GM19463 (cell line): ENCODE measurements around the gene FAM228B.
A peak's percentile ranks its signal among the peaks of the same experiment; 100 is the strongest.

Source experiments
- ATAC-seq: cut with Tn5 transposase; IDR thresholded peaks from one replicate; pipeline ENCODE4 v1.9.1; 2021; ENCODE audit warnings: mild to moderate bottlenecking, moderate library complexity; ENCODE audit not compliant: unreplicated experiment

FAM228B gene

DNA sequence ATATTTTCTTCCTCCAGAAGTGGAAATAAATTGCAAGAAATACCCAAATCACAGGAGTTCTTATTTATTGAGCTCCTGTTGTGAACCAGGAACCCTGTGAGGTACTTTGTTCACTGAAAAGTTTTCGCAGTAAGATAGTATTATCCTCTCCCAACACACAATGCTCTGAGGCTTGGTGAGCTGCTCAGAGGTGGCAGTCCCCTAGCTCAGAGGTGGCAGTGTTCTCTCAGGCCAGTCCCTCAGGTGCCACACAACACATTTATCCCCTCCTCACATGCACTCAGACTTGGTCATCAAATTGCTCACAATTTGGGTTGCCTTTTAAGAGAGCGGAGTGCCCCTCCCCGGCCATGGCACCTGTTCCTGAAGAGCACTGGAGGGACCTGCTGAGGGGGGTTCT, 77.5 kb downstream of the FAM228B start:
- no peak for ATAC-seq

DNA sequence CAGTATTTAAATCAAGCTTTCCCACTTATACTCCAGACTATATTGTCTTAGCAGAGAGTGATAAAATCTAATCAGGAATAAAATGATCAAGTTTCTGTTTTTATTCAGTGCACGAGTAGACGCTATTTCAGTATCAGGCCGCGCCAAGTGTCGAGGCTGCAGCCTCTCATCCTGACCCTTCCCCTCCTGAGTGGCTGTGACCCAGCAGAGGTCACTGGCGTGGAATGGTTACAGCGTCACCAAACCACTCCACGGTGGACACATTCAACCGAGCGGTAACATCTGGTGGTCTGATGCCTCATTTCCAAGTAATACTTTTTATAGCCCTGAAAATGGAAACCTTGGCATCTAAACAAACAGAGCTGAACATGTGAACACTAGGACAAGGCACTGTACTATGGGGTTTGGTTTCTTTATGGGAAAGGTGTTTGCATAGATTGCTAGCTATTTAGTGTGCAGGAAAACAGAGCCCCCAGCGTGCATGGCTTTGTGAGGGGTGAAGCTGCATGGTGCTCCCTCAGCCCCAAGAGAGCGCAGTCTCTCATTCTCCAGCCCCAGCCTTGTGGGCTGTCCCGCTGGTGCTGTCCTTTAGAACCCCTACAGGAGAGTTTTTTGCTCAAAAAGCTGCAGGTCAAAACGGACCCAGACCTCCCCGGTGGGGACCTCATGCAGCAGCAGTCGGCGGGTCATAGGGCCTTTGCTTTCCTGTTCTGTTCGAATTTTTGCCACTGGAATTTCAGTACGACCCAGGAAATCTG, 79.9 kb downstream of the FAM228B start:
- no peak for ATAC-seq

DNA sequence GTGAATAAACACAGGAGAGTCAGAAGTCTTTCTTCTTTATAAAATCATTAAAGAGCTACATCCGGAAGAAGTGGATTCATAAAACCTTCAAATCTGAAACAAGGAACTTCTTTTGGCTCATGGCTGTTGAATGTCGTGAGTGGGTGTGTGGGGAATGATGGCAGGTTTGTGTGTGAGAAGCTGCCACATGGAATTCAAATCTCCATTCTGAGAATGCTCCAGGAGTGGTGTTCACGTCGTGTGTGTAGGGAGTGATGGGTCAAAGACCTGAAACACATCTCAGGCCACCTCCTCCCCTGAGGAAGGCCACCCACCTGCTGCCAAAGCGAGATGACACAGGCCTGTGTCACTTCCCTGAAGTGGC, 80.5 kb downstream of the FAM228B start:
- no peak for ATAC-seq

DNA sequence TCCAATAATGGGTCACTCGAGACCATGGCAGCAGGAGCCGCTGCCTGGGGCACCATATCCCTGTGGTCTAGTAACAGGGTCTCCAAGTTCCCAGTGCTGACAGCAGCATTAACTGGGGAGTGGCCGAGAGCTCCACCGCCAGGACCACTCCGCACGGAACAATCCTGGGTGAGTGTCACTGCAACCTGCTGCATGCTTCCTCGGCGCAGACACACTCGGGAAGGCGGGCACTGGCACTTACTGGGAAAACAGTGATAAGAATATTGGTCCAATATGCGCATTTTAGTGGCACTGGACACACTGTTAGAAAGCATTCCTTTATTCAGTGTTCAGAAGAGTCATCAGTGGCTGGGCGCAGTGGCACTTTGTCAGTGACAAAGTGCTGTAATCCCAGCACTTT, 81.2 kb downstream of the FAM228B start:
- no peak for ATAC-seq

DNA sequence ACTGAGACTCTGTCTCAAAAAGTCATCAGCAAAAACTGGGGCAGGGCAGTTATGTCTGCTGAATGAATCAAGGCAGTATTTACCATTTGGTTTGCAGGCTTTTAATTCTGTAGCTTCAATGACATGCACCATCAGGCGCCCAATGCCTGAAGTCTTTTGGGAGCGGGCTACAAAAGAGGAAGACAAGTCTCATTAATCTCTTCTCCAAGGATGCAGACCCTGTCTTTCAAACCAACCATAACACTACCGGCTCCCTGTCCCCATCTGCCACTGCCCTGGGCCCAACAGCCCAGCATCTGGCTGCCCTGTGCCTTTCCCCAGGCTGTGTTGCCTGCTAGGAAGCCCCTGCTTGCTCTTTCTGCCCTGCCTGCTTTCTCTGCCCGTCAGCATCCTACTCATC, 81.9 kb downstream of the FAM228B start:
- no peak for ATAC-seq

DNA sequence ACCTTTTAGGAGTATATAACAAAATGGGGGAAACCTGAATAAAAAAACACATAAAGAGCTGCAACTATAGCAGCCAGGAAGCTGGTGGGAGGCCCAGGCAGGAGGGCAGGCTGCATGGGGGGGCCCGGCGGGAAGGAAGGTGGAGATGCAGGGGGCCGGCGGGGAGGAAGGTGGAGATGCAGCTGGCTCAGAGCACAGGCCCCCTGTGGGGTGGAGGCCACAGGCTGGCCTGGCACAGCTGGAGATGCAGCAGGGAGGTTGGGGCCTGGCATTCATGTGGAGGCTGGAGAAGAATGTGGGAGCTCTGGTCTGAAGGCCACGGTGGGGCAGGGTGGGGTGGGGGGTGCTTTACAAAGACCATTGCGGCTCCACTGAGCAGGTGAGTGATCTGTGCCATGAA, 83.0 kb downstream of the FAM228B start:
- ATAC-seq: no peak

DNA sequence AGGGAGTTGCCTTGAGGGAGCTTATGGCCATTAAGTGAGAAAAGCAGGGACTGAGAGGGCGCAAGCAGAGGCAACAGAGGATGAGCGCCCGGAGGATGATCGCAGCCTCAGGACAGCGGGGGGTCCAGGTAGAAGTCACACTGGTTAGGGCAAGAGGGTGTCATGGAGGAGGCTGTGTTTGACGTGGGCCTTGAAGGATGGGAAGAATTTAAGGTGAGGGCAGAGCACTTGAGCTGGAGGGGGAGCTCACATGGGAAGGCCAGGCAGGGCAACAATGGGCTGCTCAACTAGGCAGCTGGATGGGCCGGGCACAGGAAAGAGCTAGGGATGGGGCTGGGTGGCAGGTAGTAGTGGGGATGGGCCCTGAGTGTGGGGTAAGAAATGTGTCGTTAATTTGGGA, 83.4 kb downstream of the FAM228B start:
- ATAC-seq: no peak

DNA sequence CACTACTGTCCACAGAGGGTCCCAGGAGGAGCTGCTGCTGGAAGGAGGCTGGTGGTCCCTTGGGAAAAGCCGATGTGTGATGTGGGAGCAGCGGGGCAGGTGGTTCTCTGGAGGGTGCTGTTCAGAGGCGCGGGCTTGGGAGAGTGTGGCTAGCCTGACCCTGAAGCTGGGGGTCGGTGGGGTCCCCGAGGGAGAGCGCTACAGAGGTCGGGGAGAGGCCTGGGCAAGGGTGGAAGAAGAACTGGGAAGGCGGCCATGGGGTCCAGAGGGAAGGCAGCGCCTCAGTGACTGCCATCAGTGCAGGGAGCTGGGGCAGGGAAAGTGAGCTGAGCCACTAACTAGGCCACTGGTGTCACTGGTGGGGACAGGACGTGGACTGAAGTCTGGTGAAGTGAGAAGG, 84.1 kb downstream of the FAM228B start:
- ATAC-seq: no peak

DNA sequence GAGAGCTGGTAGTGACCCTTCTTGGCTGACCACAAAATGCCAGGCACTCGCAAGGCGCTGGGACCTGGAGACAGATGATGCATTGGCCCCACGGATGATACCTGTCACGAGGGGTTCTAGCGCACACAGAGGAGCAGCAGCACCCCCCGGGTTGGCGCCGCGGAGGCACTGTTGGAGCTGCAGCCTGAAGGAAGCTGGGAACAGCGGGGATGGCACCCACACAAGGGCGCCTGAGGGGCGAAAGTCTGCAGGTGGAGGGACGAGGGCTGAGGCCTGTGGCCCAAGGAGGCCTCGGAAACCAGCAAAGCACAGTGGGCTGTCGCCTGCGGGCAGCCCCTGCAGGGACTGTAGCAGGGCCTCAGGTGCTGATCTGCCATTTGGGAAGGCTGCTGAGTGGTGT, 85.2 kb downstream of the FAM228B start:
- no peak for ATAC-seq

DNA sequence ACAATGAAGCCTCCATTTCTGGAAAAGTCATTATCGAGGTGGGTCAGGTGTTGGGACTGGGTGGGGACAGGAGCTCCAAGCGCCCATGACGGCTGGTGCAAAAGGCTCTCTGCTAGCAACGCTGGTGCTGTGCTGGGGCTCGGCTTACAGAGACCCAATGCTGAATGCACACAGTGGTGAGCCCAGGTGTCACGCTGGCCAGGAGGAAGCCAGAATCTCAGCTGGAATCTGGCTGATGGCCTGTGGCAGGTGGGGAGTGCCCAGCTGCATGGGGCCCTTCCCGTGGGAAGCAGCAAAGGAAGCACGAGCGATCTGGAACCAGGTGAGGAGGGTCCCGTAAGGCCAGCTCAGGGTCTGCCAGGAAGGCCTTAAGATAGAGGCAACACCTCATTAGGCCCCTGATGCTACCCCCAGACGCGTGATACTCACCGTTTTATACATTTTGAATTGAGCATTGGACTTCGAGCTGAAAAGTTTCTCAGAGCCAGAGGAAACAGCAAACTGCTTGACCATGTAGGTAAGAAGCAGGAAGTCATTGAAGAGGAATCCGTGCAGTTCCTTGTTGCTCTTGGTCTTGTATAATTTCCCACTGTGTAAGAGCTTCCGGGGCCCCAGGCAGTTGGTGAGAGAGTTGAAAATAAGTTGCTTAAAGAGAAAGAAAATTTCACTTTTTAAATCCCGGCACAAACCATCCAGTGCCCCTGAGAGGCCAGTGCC, 86.3 kb downstream of the FAM228B start:
- ATAC-seq: no peak

DNA sequence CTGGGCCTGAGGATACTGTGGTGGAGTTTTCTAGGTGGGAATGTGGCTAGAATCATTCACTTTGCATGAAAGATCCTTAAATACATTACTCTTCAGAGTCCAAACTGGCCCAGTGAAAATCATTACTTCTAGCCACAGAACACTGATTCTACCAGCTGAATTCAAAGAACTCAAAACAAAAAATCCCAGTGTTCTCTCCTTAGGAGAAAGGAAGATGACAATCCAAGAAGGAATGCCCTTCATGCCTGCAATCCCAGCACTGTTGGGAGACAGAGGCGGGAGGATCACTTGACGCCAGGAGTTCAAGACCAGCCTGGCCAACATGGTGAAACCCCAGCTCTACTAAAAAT, 86.8 kb downstream of the FAM228B start:
- no peak for ATAC-seq

DNA sequence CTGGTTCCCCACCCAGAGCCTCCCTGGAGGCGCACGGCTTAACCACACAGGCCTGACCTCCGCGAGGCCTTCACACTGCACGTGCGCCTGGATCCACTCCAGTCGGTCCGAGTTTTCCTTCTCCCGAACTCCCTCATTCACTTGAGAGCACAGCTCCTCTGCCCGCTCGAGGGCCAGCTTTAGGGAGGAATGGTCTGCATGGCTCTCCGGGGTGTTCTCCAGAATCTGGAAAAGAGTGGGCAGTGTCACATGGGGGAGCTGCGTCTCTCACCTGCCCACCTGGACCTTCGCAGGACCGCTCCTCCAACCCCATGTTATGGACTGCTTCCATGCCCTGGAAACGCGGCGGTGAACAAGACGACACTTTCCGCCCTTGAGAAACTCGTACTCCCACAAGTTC, 87.5 kb downstream of the FAM228B start:
- ATAC-seq: no peak

DNA sequence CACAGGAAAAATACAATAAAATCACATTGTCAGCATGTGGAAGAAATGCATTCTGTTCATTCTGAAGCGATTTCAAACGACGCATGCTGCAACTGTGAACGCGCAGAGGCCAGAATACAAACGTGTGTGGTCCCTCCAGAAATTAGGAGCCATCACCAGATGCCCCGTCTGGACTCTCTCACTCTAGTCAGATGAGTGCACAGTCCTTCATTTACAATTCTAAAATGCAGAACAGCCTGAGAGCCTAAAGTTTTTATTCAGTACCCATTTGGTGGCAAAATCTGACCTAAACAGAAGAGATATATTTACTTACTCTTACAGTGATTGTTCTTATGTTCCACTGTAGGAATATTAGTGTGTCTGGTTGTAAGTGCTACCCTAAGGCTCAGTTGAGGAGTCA, 88.1 kb downstream of the FAM228B start:
- ATAC-seq: no peak

DNA sequence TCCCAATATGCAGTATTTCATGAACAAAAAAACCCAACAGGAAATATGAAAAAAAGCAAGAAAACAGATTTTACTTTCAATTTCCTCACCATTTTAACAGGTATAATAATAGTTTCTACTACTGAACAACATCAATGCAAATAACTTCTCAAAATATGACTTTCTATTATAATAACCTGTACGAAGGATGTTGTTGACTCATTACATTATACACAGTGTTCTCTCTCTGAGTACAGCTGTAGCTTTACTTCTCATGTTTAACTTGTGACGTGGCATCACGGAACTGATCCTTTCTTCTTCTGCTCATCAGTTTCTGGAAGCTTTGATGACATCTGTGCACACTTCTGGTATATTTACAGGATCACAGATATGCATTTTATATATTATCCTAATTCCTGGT, 91.6 kb downstream of the FAM228B start:
- peak; percentile 95 for ATAC-seq
